Panc1 (cell line): Measurements from ENCODE around the gene GLIPR1L2. TPM values are rescaled to one million over a fixed set of nuclear protein-coding genes. Genes with fewer than 3 reads are reported as not detected.
"Not testable (repeated sequence)": the region's sequence is repeated elsewhere in the genome, so short reads cannot be mapped to it uniquely, and the experiment has no call there.

ENCODE experiments used
- ATAC-seq: fragments of 200-7000 bp; cut with Tn5 transposase; 2 replicates; pipeline ENCODE4 v1.9.1; 2020; ENCODE audit warnings: mild to moderate bottlenecking, moderate library complexity
- BruUV-seq: library from RNA; stranded (reverse); fragments of 400-500 nt; replicated peaks from 2 replicates; lab custom pipeline; 2021; lab: Mats Ljungman, UMichigan
- CTCF ChIA-PET: fragments of 300-600 bp; sonication (Branson Sonifier 250); formaldehyde crosslinking; loops from one replicate; lab custom pipeline; 2022; ENCODE audit warnings: antibody characterized with exemption; lab: Charles Lee
- POLR2A ChIA-PET: fragments of 300-600 bp; sonication (Branson Sonifier 250); formaldehyde crosslinking; loops from one replicate; lab custom pipeline; 2022; ENCODE audit warnings: antibody characterized with exemption; lab: Charles Lee
- DNase-seq: peaks from one replicate; pipeline ENCODE4 v3.0.0-alpha.2; 2010; ENCODE audit warnings: low read depth, low spot score
- H3K27ac ChIP-seq: 2 replicates; pipeline ENCODE4 v1.5.1; 2011; ENCODE audit warnings: mild to moderate bottlenecking, low read length, inconsistent platforms
- H3K27me3 ChIP-seq: fragments of 200-500 bp; sonication (Bioruptor generic); 2 replicates; pipeline ENCODE4 v1.6.0; 2014; ENCODE audit warnings: low read length, inconsistent platforms; ENCODE audit not compliant: control insufficient read depth, insufficient read depth
- H3K36me3 ChIP-seq: fragments of 200-500 bp; sonication (Bioruptor generic); 2 replicates; pipeline ENCODE4 v1.5.1; 2014; ENCODE audit warnings: inconsistent platforms, mild to moderate bottlenecking, low read length, moderate library complexity; ENCODE audit not compliant: control insufficient read depth, insufficient read depth
- H3K4me1 ChIP-seq: 2 replicates; pipeline ENCODE4 v1.5.1; 2011; ENCODE audit warnings: inconsistent platforms, mild to moderate bottlenecking, low read length, moderate library complexity; ENCODE audit not compliant: control insufficient read depth, insufficient read depth
- H3K4me3 ChIP-seq, 2 experiments: 2 replicates each; pipeline ENCODE4 v1.5.1; 2011 to 2012; ENCODE audit warnings: low read depth in 2 of 2, low read length in 2 of 2, mild to moderate bottlenecking in 2 of 2, inconsistent platforms in 1 of 2, moderate library complexity in 1 of 2
- H3K9me3 ChIP-seq: fragments of 200-500 bp; sonication (Bioruptor generic); 2 replicates; pipeline ENCODE4 v1.5.1; 2014; ENCODE audit warnings: low read depth, mild to moderate bottlenecking, inconsistent platforms, low read length, moderate library complexity; ENCODE audit not compliant: control insufficient read depth, insufficient read depth
- CTCF ChIP-seq: fragments of 450-650 bp; IDR thresholded peaks from 2 replicates; pipeline ENCODE4 v1.5.1; 2017; ENCODE audit warnings: mild to moderate bottlenecking
- POLR2AphosphoS5 ChIP-seq: IDR thresholded peaks from 2 replicates; pipeline ENCODE4 v1.6.1; 2012; ENCODE audit warnings: mild to moderate bottlenecking, low read depth, low read length, moderate library complexity
- REST ChIP-seq, 2 experiments: IDR thresholded peaks; 2 replicates each; pipeline ENCODE4 v1.6.1; 2011 to 2012; ENCODE audit warnings: low read depth in 2 of 2, control low read depth in 1 of 2, low read length in 1 of 2, mild to moderate bottlenecking in 1 of 2, moderate library complexity in 1 of 2; ENCODE audit not compliant: insufficient read depth in 1 of 2
- SIN3A ChIP-seq: IDR thresholded peaks from 2 replicates; pipeline ENCODE4 v1.6.1; 2012; ENCODE audit warnings: low read depth, mild to moderate bottlenecking, low read length, moderate library complexity, borderline replicate concordance; ENCODE audit not compliant: insufficient read depth
- TCF7L2 ChIP-seq: IDR thresholded peaks from 2 replicates; pipeline ENCODE4 v1.6.1; 2011; ENCODE audit warnings: mild to moderate bottlenecking, low read depth, low read length, inconsistent platforms
- in situ Hi-C: cut with HindIII; loops from 2 replicates; pipeline ENCODE4 v1.10.0; 2016; ENCODE audit warnings: low sequenced_read_pairs, low pct_unique_long_range_greater_than_20kb
- intact Hi-C: fragments of 100-400 bp; cut with micrococcal nuclease; formaldehyde crosslinking; loops from one replicate; pipeline ENCODE4 v1.10.0; 2022; ENCODE audit not compliant: unreplicated experiment
- total RNA-seq: library from RNA; stranded (reverse); gene quantifications from one replicate; pipeline ENCODE4 v1.2.1, GENCODE V29; 2021; ENCODE audit not compliant: unreplicated experiment

GLIPR1L2 gene
- total RNA-seq, 1 experiment from 2014 or later = 0.72 TPM

GRCh38 chr12:75457191-75457590, 66.3 kb downstream of the GLIPR1L2 start:
- DNase-seq = no peak
- in situ Hi-C loops = no loop called here
- Histone ChIP-seq H3K36me3 (no peaks in the 10 kb centered on the region), H3K4me1 (no peaks in the 10 kb centered on the region; the same call in 1 of the 2 replicates), H3K27me3 (no peaks in the 10 kb centered on the region), H3K27ac (no peak overlapping the region; the same call in 1 of the 2 replicates), H3K9me3 (peaks cover 11% of the 10 kb centered on the region; the same call in 1 of the 2 replicates), H3K4me3 (no peak overlapping the region)
- ChIA-PET CTCF (no interaction called here), POLR2A (no interaction called here)
- BruUV-seq = no TSS peak
- TF ChIP-seq POLR2AphosphoS5 (no peak), REST (IDR thresholded peaks at IDR 0.05; ENCODE audit: insufficient read depth in 1 of 2, low read depth in 2 of 2, low read length in 1 of 2) (no peak), TCF7L2 (no peak), CTCF (no peak), SIN3A (no peak)
- no peak for ATAC-seq
- intact Hi-C loops = no loop called here

- ATAC-seq, H3K27ac ChIP-seq, DNase-seq, in situ Hi-C loops, H3K36me3 ChIP-seq, intact Hi-C loops, H3K4me3 ChIP-seq, H3K27me3 ChIP-seq, H3K4me1 ChIP-seq, POLR2A ChIA-PET, CTCF ChIA-PET, BruUV-seq: not testable (repeated sequence)
- H3K9me3 ChIP-seq = peaks cover 11% of the 10 kb centered on the region; the same call in 1 of the 2 replicates
Observed at GRCh38 chr12:75457866-75458265, 67.0 kb downstream of the GLIPR1L2 start.

- H3K4me3 ChIP-seq = no peak overlapping the region
- no peak for DNase-seq
- H3K36me3 ChIP-seq = no peaks in the 10 kb centered on the region
- ChIA-PET POLR2A (no interaction called here), CTCF (no interaction called here)
- TF ChIP-seq POLR2AphosphoS5 = no peak
- TF ChIP-seq CTCF = no peak
- TF ChIP-seq REST (IDR thresholded peaks at IDR 0.05; ENCODE audit: insufficient read depth in 1 of 2, low read depth in 2 of 2, low read length in 1 of 2) = no peak
- TF ChIP-seq SIN3A = no peak
- TF ChIP-seq TCF7L2 = no peak
- intact Hi-C loops = no loop called here
- H3K4me1 ChIP-seq = no peaks in the 10 kb centered on the region; the same call in 1 of the 2 replicates
- H3K27me3 ChIP-seq = no peaks in the 10 kb centered on the region
- ATAC-seq = peak; percentile 78
- H3K27ac ChIP-seq = peak overlapping the region; percentile 68; the same call in 1 of the 2 replicates
- BruUV-seq = no TSS peak
- H3K9me3 ChIP-seq = peaks cover 11% of the 10 kb centered on the region; the same call in 1 of the 2 replicates
- in situ Hi-C loops = no loop called here
Observed at GRCh38 chr12:75459755-75460154, 68.9 kb downstream of the GLIPR1L2 start.
